ENCODE measurements around the gene FAM13C.

The FAM13C gene

DNA sequence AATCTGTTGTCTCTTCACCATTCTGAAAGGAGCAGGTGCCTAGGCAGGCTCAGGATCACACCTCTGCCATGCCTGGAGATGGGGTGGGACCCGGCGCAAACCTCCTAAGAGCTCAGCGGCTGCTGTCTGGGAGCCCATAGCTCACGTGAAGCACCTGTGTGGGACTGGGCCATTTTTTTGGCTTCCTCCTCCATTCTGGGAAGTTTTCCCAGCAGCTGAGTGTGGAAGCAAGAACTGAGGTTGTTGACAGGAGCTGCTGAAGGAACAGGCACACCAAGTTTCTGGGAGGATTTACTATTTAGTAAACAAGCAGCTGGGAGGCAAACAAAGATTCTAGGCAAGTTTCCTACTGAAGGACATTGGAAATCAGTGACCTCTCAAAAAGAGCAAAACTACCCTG lies 77.3 kb downstream of the FAM13C start:
- no peak for TF ChIP-seq ESRRG (CRISPR knock-in tag; IDR thresholded peaks at IDR 0.05)
- no peak for ATAC-seq

DNA sequence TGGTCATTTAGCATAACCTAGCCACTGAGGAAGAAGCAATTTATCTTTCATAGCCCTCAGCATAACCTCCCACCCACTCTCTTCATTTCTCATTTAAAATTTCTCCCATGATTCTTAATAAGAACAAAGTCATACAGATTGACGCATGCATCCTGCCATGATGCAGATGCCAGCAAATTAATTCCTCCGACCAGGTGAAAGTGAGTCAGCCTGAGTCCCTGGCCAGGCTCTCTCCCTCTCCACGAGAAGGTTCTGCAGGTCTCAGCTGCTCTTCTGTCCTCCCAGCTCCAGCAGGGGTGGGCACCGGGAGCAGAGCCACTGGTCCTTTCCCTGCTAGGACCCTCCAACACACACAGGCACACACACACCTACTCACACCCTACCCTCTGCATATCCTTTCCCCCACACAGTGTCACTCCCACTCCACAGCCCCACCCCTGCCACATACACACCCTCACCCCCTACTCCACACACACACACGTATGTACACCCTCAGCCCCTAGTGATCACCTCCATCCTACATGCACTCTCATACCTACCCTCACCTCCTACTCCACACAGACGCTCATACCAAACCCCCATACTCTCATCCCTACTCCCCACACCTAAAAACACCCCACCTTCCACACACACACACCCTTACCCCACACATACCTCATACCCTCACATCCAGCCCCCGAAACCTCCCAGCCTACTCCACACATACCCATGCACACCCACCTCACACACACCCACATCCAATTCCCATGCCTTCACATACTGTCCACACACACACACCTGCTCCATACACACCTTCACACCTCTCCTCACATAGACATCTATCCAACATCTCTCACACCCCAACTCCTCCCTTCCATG lies 78.0 kb downstream of the FAM13C start:
- ATAC-seq: peak; percentile 48
- TF ChIP-seq OSR1 (CRISPR knock-in tag; IDR thresholded peaks at IDR 0.05): no peak
- no peak for TF ChIP-seq ISL1 (CRISPR knock-in tag; IDR thresholded peaks at IDR 0.05)
- TF ChIP-seq, protein P1, sequence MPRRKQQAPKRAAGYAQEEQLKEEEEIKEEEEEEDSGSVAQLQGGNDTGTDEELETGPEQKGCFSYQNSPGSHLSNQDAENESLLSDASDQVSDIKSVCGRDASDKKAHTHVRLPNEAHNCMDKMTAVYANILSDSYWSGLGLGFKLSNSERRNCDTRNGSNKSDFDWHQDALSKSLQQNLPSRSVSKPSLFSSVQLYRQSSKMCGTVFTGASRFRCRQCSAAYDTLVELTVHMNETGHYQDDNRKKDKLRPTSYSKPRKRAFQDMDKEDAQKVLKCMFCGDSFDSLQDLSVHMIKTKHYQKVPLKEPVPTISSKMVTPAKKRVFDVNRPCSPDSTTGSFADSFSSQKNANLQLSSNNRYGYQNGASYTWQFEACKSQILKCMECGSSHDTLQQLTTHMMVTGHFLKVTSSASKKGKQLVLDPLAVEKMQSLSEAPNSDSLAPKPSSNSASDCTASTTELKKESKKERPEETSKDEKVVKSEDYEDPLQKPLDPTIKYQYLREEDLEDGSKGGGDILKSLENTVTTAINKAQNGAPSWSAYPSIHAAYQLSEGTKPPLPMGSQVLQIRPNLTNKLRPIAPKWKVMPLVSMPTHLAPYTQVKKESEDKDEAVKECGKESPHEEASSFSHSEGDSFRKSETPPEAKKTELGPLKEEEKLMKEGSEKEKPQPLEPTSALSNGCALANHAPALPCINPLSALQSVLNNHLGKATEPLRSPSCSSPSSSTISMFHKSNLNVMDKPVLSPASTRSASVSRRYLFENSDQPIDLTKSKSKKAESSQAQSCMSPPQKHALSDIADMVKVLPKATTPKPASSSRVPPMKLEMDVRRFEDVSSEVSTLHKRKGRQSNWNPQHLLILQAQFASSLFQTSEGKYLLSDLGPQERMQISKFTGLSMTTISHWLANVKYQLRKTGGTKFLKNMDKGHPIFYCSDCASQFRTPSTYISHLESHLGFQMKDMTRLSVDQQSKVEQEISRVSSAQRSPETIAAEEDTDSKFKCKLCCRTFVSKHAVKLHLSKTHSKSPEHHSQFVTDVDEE (CRISPR knock-in tag; IDR thresholded peaks at IDR 0.05): no peak
- no peak for TF ChIP-seq TCF4 (CRISPR knock-in tag; IDR thresholded peaks at IDR 0.05; ENCODE audit: borderline replicate concordance)
- TF ChIP-seq, protein P2, sequence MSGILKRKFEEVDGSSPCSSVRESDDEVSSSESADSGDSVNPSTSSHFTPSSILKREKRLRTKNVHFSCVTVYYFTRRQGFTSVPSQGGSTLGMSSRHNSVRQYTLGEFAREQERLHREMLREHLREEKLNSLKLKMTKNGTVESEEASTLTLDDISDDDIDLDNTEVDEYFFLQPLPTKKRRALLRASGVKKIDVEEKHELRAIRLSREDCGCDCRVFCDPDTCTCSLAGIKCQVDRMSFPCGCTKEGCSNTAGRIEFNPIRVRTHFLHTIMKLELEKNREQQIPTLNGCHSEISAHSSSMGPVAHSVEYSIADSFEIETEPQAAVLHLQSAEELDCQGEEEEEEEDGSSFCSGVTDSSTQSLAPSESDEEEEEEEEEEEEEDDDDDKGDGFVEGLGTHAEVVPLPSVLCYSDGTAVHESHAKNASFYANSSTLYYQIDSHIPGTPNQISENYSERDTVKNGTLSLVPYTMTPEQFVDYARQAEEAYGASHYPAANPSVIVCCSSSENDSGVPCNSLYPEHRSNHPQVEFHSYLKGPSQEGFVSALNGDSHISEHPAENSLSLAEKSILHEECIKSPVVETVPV (CRISPR knock-in tag; IDR thresholded peaks at IDR 0.05): no peak
- no peak for TF ChIP-seq ZNF565 (CRISPR knock-in tag; conservative IDR thresholded peaks at IDR 0.05; ENCODE audit: low read depth)
- no peak for TF ChIP-seq ZNF70 (CRISPR knock-in tag; IDR thresholded peaks at IDR 0.05)
- no peak for TF ChIP-seq ESRRG (CRISPR knock-in tag; IDR thresholded peaks at IDR 0.05)
- no peak for TF ChIP-seq SNAI2 (CRISPR knock-in tag; IDR thresholded peaks at IDR 0.05)
- TF ChIP-seq ZNF8 (CRISPR knock-in tag; IDR thresholded peaks at IDR 0.05): no peak
- no peak for TF ChIP-seq CSDC2 (CRISPR knock-in tag; IDR thresholded peaks at IDR 0.05)

DNA sequence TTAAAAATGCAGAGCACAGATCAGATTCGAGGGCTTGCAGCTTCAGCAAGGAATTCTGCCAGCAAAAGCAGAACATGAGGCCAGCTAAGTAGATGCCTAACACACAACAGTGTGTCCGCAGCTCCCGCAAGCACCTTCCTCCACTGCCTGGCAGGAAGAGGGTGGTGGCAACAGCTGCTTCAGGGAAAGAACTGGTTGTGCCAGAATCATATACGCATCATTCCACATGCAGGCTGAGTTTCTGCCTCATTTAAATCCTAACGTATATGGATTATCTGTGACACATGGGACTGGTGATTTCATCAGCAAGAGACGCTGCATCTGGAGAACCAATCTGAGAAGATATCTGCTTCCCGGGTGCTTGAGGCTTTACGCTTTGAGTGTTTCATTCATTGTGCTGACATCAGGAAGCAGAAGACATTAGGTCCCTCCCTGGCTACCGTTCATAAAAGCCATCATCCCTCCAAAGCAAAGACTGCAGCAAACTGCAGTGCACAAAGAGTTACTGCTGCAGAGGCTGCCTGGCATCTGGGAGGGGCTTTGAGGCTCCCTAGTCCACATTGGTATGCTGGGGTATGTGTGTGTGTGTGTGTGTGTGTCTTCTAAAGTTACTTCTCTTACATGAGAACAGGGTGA lies 78.8 kb downstream of the FAM13C start:
- peak; percentile 60 for ATAC-seq
- TF ChIP-seq, protein P1 (CRISPR knock-in tag; IDR thresholded peaks at IDR 0.05): no peak

DNA sequence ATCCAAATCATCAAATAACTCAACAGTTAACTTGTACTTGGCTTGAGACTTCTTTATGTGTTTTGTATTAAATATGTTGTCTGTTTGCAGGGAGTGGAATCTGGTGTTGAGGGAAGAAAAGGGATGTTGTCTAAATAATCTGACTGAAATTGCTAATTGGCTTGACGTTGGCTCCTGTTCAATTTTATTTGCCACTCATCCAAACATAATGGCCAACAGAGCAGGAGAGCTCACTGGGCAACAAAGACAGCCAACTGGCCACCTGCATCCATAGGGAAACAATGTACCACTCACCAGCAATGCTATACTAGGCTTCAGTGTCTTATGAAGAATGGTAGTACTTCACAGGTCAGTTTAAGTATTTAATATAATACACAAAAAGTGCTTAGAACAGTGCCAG lies 80.5 kb downstream of the FAM13C start:
- ATAC-seq: no peak
- TF ChIP-seq ESRRG (CRISPR knock-in tag; IDR thresholded peaks at IDR 0.05): no peak
- TF ChIP-seq, protein P3, sequence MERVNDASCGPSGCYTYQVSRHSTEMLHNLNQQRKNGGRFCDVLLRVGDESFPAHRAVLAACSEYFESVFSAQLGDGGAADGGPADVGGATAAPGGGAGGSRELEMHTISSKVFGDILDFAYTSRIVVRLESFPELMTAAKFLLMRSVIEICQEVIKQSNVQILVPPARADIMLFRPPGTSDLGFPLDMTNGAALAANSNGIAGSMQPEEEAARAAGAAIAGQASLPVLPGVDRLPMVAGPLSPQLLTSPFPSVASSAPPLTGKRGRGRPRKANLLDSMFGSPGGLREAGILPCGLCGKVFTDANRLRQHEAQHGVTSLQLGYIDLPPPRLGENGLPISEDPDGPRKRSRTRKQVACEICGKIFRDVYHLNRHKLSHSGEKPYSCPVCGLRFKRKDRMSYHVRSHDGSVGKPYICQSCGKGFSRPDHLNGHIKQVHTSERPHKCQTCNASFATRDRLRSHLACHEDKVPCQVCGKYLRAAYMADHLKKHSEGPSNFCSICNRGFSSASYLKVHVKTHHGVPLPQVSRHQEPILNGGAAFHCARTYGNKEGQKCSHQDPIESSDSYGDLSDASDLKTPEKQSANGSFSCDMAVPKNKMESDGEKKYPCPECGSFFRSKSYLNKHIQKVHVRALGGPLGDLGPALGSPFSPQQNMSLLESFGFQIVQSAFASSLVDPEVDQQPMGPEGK (CRISPR knock-in tag; IDR thresholded peaks at IDR 0.05; ENCODE audit: borderline replicate concordance): no peak
- TF ChIP-seq TCF4 (CRISPR knock-in tag; IDR thresholded peaks at IDR 0.05; ENCODE audit: borderline replicate concordance): no peak
- no peak for TF ChIP-seq ZNF8 (CRISPR knock-in tag; IDR thresholded peaks at IDR 0.05)
- TF ChIP-seq TOX (CRISPR knock-in tag; IDR thresholded peaks at IDR 0.05; ENCODE audit: borderline replicate concordance): no peak
- TF ChIP-seq ZFP3 (CRISPR knock-in tag; IDR thresholded peaks at IDR 0.05): no peak
- no peak for TF ChIP-seq ZC3H10 (CRISPR knock-in tag; IDR thresholded peaks at IDR 0.05)
- TF ChIP-seq, protein P4, sequence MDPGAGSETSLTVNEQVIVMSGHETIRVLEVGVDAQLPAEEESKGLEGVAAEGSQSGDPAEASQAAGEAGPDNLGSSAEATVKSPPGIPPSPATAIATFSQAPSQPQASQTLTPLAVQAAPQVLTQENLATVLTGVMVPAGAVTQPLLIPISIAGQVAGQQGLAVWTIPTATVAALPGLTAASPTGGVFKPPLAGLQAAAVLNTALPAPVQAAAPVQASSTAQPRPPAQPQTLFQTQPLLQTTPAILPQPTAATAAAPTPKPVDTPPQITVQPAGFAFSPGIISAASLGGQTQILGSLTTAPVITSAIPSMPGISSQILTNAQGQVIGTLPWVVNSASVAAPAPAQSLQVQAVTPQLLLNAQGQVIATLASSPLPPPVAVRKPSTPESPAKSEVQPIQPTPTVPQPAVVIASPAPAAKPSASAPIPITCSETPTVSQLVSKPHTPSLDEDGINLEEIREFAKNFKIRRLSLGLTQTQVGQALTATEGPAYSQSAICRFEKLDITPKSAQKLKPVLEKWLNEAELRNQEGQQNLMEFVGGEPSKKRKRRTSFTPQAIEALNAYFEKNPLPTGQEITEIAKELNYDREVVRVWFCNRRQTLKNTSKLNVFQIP (CRISPR knock-in tag; IDR thresholded peaks at IDR 0.05; ENCODE audit: borderline replicate concordance, low read depth): no peak
- TF ChIP-seq ARNTL (CRISPR knock-in tag; IDR thresholded peaks at IDR 0.05; ENCODE audit: borderline replicate concordance, low read depth): no peak
- TF ChIP-seq ZFP30 (CRISPR knock-in tag; IDR thresholded peaks at IDR 0.05): no peak
- TF ChIP-seq ISL1 (CRISPR knock-in tag; IDR thresholded peaks at IDR 0.05): no peak
- TF ChIP-seq ZNF565 (CRISPR knock-in tag; conservative IDR thresholded peaks at IDR 0.05; ENCODE audit: low read depth): no peak
- TF ChIP-seq, protein P2 (CRISPR knock-in tag; IDR thresholded peaks at IDR 0.05): no peak
- no peak for TF ChIP-seq ZNF70 (CRISPR knock-in tag; IDR thresholded peaks at IDR 0.05)
- TF ChIP-seq OSR1 (CRISPR knock-in tag; IDR thresholded peaks at IDR 0.05): no peak
- TF ChIP-seq RARB (CRISPR knock-in tag; IDR thresholded peaks at IDR 0.05): no peak
- no peak for TF ChIP-seq SNAI2 (CRISPR knock-in tag; IDR thresholded peaks at IDR 0.05)
- no peak for TF ChIP-seq PPARA (CRISPR knock-in tag; IDR thresholded peaks at IDR 0.05; ENCODE audit: borderline replicate concordance)
